ENCODE data around the gene PUS1. TPM values are rescaled to one million over a fixed set of nuclear protein-coding genes. Genes with fewer than 3 reads are reported as not detected.

Gene PUS1
- total RNA-seq, 1 experiment from 2014 or later = 117 TPM

GRCh38 chr12:131914179-131914702 lies 14.8 kb upstream of the PUS1 start:
- no peak for DNase-seq
- Histone ChIP-seq H3K14ac (ENCODE audit: insufficient read depth, low read length) (no peak overlapping the region), H3K9ac (ENCODE audit: extremely low read depth, insufficient read length, low read length) (no peak overlapping the region), H3T11ph (ENCODE audit: low read length) (no peak overlapping the region), H3K9me3 (ENCODE audit: control insufficient read depth, low read depth, low read length) (no peaks in the 10 kb centered on the region), H2BK5ac (ENCODE audit: insufficient read length, low read length) (no peak overlapping the region), H3K23me2 (ENCODE audit: insufficient read length, low read depth, low read length, poor library complexity, severe bottlenecking) (no peaks in the 10 kb centered on the region), H2BK12ac (ENCODE audit: insufficient read length, low read depth, low read length) (no peak overlapping the region), H3K79me1 (ENCODE audit: insufficient read depth, low read depth, low read length, poor library complexity, severe bottlenecking) (no peaks in the 10 kb centered on the region), H3K27me3 (ENCODE audit: insufficient read depth, low read length) (no peaks in the 10 kb centered on the region), H4K20me1 (ENCODE audit: control insufficient read depth, insufficient read depth, insufficient read length) (peaks cover 3% of the 10 kb centered on the region), H3K18ac (ENCODE audit: insufficient read length, low read depth, low read length) (no peak overlapping the region), H3K56ac (ENCODE audit: insufficient read length, low read depth, low read length) (no peak overlapping the region), H3K23ac (ENCODE audit: insufficient read length, low read depth, low read length) (no peak overlapping the region), H3K79me2 (ENCODE audit: insufficient read depth, low read length) (no peaks in the 10 kb centered on the region), H2BK20ac (ENCODE audit: low read depth, low read length, poor library complexity, severe bottlenecking) (no peak overlapping the region), H4K91ac (ENCODE audit: insufficient read length, low read depth, low read length) (no peak overlapping the region), H3K4me2 (ENCODE audit: insufficient read depth, insufficient read length, low read length) (no peak overlapping the region), H3K4me1 (ENCODE audit: insufficient read depth, low read length) (no peaks in the 10 kb centered on the region), H2BK120ac (ENCODE audit: low read depth, low read length, poor library complexity, severe bottlenecking) (no peak overlapping the region), H2AK5ac (ENCODE audit: insufficient read length, low read length) (no peak overlapping the region), H2BK15ac (ENCODE audit: low read depth, low read length) (no peak overlapping the region), H4K5ac (ENCODE audit: insufficient read length, low read depth, low read length) (no peak overlapping the region), H2AFZ (ENCODE audit: low read length) (no peak overlapping the region), H4K8ac (replicated peaks; ENCODE audit: insufficient read length, low read depth, low read length) (no peak overlapping the region), H3K4ac (ENCODE audit: low read depth, low read length) (no peak overlapping the region), H3K27ac (ENCODE audit: insufficient read length, low read depth, low read length) (no peak overlapping the region)
- WGBS (ENCODE audit: extremely low coverage, insufficient read length, low lambda C conversion rate) = no CpG with 5 or more reads among the region's 14 CpGs
- Mint-ChIP-seq H3K9me3 (no peaks in the 10 kb centered on the region), H3K4me3 (no peak overlapping the region), H3K4me1 (0 out of 4 replicates have a peak, but pooled peaks cover 0 to 2% of the 10 kb centered on the region in 2 experiments), H3K27ac (no peak overlapping the region), H3K27me3 (ENCODE audit: low read depth) (no peaks in the 10 kb centered on the region), H3K36me3 (ENCODE audit: insufficient read depth in 1 of 3, low read depth in 3 of 3) (peaks cover 9 to 48% (median 43%) of the 10 kb centered on the region in 3 experiments; a peak in 6 of 7 replicates)
- TF ChIP-seq CTCF (conservative IDR thresholded peaks at IDR 0.05) = no peak

Measured in H9 (cell line).